GM12873 (cell line): ENCODE measurements around the gene HPCA.

ENCODE experiments used
- TF ChIP-seq, protein P1 (sequence below): IDR thresholded peaks from 2 replicates; pipeline ENCODE4 v1.5.1; 2012; ENCODE audit warnings: low read depth, mild to moderate bottlenecking, moderate library complexity, low read length, control low read depth; ENCODE audit not compliant: insufficient read depth; ENCODE audit errors: missing control alignments

The HPCA gene

GRCh38 chr1:32887623-32888022 lies 1.3 kb downstream of the HPCA start:
- TF ChIP-seq, protein P1, sequence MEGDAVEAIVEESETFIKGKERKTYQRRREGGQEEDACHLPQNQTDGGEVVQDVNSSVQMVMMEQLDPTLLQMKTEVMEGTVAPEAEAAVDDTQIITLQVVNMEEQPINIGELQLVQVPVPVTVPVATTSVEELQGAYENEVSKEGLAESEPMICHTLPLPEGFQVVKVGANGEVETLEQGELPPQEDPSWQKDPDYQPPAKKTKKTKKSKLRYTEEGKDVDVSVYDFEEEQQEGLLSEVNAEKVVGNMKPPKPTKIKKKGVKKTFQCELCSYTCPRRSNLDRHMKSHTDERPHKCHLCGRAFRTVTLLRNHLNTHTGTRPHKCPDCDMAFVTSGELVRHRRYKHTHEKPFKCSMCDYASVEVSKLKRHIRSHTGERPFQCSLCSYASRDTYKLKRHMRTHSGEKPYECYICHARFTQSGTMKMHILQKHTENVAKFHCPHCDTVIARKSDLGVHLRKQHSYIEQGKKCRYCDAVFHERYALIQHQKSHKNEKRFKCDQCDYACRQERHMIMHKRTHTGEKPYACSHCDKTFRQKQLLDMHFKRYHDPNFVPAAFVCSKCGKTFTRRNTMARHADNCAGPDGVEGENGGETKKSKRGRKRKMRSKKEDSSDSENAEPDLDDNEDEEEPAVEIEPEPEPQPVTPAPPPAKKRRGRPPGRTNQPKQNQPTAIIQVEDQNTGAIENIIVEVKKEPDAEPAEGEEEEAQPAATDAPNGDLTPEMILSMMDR, result no peak

GRCh38 chr1:32888134-32888533 lies 1.8 kb downstream of the HPCA start:
- TF ChIP-seq, protein P1, result no peak

- TF ChIP-seq, protein P1, result no peak
Measured at GRCh38 chr1:32888677-32889420, 2.6 kb downstream of the HPCA start.

GRCh38 chr1:32889731-32890278 lies 3.5 kb downstream of the HPCA start:
- TF ChIP-seq, protein P1, result no peak

DNA sequence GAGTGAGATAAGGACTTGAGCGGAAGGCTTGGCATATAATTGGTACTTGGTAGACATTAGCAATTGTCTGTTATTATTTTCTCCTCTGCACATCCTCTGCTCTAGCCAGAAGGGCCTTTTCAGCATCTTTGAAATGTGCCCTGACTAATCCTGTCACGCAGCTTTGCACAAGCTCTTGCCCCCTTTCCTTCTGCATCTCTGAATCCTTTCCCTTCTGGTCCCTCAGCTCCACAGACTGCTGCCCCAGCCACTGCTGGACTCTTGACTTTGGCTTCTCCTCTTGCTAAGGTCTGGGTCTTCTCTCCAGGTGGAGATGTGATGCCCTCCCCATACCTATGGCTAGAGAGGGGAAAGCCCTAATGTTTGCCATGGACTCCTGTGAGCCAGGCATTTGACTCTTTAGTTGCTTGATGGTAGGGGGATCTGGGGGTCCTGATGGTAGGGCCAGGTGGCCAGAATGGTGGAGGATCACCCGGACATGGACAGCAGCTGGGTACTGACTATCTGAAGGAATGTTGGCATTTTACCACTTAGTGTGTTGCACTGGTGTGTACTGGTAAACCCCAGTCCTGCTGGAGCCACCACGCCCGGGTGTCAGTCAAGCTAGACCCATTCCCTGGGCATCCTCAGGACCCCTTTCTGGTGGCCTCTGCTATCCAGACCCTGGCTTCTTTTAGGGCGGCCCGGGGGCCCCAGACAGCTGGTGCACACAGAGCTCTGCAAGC lies 4.4 kb downstream of the HPCA start:
- TF ChIP-seq, protein P1, result no peak

DNA sequence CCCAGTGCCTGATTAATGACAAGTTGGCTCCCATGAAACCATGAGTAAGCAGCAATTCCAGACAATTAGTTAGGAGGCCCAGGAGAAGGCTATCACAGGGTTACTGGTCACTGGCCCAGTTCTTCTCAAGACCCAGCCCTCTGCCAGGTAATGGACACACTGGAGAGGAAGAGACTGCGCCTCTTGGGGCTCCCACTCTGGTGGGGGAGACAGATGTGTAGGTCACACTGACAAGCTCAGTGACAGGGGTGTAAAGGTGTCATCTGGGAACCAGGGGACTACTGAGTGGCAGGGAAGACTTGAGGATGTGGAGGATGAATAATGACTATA lies 4.9 kb downstream of the HPCA start:
- TF ChIP-seq, protein P1, result no peak

- TF ChIP-seq, protein P1, result no peak
Measured at GRCh38 chr1:32891630-32892029, 5.3 kb downstream of the HPCA start.
